Lower leg skin (tissue), 3 donors: ENCODE measurements around the gene UHRF1.

Experiments
- CTCF ChIP-seq, 3 donors: fragments of 450-650 bp; IDR thresholded peaks; one replicate each; pipeline ENCODE4 v1.5.1; 2016; ENCODE audit warnings: antibody characterized with exemption in 3 of 3, mild to moderate bottlenecking in 3 of 3, moderate library complexity in 2 of 3
- POLR2A ChIP-seq, 2 donors: fragments of 450-650 bp; IDR thresholded peaks; one replicate each; pipeline ENCODE4 v1.6.1; 2016 to 2017; ENCODE audit warnings: antibody characterized with exemption in 2 of 2, mild to moderate bottlenecking in 1 of 2, moderate library complexity in 1 of 2

- TF ChIP-seq CTCF (IDR thresholded peaks at IDR 0.05) (peak in 1 of 3 donors; percentile 47), POLR2A (IDR thresholded peaks at IDR 0.05) (no peak)
Observed at GRCh38 chr19:4867534-4868285, 41.6 kb upstream of the UHRF1 start, which contains the start of gene PLIN3.
